ENCODE data around the gene MAP3K14. TPM values are rescaled to one million over a fixed set of nuclear protein-coding genes. Genes with fewer than 3 reads are reported as not detected.

Gene MAP3K14
- total RNA-seq, 1 donor from 2014 or later, result 19.1 TPM

DNA sequence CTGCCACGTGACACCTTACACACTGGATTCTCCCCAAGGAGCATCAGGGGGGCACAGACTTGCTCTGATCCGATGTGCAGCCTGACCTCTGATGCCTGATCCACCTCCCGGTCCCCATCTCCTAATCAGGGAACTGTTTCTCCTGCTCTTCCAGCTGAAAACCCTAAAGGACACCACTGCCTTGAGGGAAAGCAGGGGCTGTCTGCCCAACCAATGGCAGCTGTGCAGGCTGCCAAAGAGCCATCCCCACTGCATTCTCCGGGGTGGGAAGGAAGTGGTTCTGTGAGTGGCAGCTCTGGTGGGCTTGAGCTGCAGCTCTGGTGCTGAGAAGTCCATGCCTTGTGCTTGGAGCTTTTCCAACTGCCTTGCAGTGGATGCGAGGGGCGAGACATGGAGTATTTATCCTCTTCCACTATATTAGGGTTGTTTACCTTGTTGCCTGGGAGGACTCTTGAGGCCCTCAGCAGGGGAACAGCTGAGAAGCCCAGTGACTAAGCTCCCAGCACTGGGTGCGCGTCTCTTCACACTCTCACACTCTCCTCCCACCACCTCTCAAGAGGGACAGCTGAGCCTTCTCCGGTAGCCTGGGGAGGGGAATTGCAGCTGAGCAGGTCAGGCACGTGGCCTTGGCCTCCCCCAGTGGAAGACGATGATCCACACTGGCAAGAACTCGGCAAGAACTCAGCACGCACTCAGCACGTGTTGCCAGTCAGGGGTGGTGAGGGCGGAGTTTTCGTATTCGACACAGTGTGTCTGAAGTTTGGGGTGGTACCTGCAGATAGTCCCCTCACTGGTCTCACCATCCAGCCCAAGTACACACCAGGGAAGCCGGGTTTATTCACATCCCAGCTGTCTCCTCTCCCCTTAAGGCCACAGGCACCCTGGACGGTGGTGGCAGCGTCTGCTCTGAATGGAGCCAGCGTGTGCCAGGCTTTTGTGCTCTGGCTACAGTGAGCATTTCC, 33.9 kb downstream of the MAP3K14 start:
- no peak for DNase-seq (ENCODE audit: low spot score)

DNA sequence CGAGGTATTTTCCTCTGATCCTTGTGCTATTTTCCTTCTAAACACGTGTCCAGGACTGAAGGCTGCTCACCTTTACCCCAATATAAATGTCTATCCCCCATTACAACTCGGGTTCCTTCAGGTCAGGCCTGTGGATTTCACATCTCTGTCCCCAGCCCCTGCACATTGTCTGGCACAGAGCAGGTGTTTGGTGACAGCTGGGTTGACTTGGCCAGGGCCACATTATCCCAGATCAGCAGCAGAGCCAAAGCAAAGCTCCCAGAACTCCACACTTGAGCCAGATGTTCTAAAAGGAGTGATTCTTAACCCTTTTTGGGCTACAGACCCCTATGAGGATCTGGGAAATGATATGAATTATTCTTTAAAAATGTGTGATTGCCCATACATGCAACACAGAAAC, 36.9 kb downstream of the MAP3K14 start:
- no peak for DNase-seq (ENCODE audit: low spot score)

DNA sequence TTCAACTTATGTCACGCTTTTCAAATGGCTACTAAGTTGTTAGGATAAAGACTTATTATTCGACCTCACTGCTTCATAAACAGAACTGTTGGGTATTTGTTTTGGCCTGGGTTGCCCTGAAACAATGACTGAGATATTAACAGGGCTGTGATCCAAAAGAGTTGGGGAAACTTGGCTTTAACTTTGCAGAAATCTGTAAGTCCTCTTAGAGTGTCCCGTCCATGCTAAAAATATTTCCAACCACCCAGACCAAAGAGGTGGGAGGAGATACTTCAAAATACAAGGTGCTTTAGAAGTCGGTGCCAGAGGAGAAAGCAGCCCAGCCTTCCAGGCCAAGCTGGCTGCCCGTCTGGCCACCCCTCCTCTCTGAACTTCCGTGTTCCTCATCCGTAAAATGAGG, 38.8 kb downstream of the MAP3K14 start:
- DNase-seq (ENCODE audit: low spot score), result no peak

DNA sequence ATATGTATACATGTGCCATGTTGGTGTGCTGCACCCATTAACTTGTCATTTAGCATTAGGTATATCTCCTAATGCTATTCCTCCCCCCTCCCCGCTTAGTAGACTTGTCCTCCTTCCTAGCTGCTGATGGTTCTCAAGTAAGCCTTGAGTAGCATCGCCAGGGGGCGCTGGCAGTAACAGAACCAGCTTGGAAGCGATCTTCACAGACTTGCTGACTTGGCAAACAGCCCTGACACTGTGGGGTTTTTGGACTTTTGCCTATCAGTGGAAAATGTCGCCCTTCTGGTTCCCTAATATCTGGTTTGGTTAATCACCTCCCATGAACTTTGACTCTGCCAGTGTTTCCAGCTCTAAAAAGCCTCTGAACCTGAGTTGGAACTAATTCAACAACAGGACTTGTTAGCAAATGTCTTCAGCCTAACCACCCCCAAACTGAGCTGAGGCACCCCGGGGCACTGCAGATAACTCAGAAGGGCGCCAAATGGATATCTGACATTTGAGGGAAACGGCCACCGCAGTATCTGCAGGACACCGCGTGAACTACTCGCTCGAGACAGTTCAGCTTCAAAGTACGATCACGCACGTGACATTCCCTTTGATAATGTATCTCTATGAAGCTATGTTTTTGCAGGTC, 39.5 kb downstream of the MAP3K14 start:
- DNase-seq (ENCODE audit: low spot score), result peak; percentile 95

DNA sequence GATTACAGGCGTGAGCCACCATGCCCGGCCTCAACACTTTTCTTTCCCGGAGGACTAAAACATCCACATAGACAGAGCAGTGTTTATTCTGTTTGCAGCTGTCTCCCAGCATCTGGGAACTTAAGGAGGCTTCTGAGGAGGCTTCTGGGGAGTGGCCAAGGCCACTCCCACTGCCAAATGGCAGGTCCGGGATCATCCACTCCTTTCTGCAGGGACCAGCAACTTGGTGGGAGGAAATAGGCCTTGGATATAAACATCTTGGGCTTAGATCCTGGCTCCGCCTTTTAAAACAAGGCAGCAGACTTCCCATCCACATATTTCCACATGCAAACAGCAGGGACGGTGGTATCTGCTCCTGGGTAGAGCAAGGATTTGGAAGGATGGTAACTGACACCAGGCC, 40.8 kb downstream of the MAP3K14 start:
- no peak for DNase-seq (ENCODE audit: low spot score)

DNA sequence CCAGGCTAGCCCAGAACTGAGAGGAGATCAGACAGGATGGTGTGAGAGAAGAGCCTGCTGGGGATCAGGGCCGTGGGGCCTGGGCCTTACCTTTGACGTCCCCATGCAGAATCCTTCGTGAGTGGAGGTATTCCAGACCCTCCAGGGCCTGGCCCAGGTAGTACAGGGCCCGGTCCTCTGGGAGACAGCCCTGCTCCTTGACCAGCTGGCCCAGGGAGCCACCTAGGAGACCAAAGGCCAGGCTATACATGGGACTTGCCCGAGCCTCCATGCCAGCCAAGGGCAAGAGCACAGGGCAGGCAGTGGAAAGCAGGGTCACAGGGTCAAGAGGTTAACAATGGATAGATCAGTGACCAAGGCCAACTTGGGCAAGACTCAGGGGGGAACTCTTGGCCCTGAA, 42.8 kb downstream of the MAP3K14 start:
- DNase-seq (ENCODE audit: low spot score), result no peak

DNA sequence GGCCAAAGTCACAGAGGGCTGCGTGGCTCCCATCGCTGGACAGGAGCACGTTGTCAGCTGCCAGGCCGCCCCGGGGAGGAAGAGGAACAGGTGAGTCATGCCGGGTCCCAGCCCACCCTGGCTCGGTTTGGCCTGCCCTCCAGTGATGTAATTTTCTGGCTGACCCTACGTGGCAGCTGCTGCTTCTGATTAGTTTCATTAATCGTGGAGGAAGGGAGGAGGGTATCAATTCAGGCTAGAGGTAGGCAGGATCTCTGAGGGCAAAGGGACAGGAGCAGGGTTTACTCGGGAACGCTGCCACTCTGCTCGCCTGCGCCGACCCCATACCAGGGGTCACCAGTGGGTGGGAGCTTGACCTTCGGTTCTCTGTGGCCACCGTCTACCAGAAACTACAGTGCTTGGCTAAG, 43.3 kb downstream of the MAP3K14 start:
- DNase-seq (ENCODE audit: low spot score), result no peak

DNA sequence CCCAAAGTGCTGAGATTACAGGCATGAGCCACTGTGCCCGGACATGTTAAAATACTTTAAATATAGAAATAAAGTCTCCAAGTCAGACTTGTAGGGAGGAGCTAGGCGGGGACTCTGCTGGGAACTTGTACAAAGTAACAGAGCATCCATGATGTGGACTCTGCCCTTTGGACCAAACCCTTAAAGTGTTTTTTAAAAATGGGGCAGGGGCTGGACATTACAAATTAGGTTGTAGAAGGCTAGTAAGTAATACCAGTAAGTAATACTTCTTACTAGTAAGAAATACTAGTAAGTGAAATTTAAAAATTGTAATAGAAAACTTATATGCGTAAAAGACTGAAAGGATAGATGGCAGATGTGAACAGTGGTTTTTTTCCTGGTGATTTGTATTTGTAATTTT, 45.2 kb downstream of the MAP3K14 start:
- DNase-seq (ENCODE audit: low spot score), result no peak

DNA sequence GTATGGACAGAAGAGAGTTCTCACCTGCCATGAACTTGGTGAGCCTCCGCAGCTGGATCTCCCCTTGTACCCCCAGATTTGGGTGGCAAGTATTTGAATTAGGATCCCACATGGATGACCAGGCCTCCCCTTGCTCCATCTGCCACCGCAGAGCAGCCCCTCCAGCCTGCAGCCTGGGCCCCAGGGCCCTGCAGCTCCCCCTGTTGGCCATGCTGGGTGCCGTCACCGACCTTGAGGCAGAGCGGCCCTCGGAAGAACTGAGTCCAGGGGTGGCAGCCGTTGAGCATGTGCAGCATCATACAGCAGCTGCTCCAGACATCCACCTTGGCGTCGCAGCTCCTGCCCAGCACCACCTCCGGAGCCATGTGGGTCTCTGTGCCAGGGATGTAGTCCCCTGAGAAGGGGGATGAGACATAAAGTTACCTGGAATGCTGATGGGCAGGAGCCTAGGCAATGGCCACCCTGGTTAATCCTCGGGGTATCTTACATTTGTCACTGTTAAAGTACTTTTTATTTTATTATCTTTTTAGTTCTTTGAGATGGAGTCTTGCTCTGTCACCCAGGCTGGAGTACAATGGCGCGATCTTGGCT, 45.9 kb downstream of the MAP3K14 start:
- DNase-seq (ENCODE audit: low spot score), result no peak

DNA sequence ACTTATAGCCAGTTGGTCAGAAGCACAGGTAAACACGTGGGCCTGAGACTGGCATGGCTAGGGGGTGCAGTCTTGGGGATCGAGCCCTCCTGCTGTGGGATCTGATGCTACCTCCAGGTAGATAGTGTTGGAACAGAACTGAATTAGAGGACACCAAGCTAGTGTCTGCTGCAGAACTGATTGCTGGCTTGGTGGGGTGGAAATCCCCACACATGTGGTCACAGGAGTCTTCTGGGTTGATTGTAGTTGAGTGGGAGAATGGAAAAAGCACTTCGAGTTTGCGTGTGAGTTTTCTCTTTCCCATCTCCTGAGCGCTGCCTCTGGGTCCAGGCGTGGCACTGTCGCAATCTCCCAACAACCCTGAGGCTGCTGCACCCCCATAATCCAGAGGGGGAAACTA, 46.9 kb downstream of the MAP3K14 start:
- DNase-seq (ENCODE audit: low spot score), result no peak

DNA sequence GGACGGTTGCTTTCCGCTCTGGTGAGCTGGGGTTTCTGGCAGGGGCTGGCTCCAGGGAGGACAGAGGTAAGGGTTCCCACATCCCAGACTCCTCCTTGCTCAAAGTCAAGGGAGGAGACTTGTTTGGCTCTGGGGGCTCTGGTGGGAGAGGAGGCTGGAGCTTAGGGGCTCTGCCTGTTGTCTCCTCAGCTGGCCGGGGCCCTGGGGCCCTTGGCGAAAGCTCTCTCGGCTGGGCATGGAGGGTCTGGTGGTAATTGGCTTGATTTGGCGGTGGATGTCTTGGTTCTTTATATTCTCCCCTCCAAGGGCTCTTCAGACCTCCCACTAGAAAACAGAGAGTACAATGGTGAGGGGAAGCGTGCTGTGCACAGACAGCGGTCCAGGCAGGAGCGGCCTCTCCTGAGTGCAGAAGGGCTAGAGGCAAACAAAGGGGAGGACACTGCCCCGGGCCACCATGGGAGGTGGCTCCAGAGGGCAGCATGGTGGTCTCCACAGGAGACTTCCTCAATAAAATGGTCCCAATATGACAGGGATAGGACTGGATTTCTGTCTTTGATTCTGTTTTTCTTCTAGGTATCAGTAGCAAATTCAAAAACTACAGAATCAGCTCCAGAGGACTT, 49.3 kb downstream of the MAP3K14 start:
- no peak for DNase-seq (ENCODE audit: low spot score)

DNA sequence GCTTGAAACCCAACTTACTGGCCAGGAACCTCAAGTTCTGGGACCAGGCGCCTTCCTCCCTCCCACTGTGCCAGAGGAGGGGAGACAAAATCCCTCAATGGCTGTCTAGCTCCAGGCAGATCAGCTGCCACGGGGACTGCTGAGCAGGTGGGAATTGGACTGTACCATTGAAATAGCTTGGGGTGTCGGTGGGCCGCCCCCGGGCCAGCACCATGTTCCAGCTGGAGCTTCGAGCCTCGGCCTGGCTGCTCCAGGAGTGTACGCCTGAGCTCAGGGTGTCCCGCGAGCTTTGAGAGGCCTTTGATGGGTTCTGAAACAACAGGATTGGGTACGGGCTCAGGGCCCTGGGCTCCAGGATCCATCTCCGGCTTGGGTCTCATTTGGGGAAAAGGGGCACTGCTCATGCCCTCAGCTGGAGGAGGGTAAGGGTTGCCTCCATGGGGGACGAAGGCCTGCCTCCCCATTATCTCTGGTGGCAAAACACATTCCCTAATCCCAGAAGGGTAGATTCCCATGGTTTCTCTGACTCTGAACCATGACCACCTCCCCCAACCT, 50.4 kb downstream of the MAP3K14 start:
- DNase-seq (ENCODE audit: low spot score), result no peak

DNA sequence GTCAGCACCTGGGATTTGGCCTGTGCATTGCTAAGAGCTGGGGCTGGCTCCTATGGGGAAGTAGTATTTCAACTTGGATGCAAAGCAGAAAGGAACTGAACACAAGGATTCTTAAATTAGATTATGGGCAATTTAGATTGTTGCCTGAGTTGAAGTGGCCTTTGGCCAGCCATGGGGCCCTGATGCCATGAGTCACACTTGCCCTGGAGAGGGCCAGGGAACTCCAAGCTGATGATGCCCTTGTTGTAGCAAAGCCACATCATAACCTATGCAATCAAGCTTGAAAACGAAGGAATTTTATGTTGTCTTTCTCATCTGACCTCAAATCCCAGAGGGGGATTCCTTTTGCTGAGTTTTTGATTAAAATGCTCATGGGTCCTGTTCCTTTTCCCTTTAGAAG, 51.0 kb downstream of the MAP3K14 start:
- no peak for DNase-seq (ENCODE audit: low spot score)

DNA sequence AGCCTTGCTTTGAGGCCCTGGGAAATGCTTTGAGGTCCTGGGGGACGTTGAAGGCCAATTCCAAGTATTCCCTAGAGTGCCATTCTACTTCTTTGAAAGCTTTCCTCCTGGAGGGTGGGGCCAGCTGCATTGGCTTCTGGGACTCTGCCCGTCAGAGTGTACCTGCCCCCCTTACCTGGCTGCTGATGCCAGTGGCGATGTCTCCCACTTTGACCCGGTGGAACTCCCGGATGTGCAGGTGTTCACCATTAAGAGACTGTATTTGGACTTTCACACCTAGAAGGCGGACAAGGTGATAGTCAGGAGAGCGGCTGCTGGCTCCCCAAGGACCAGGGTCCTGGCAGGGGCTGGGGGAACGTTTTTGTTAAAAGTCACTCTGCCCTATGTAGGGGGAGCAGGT, 51.8 kb downstream of the MAP3K14 start:
- DNase-seq (ENCODE audit: low spot score), result no peak

DNA sequence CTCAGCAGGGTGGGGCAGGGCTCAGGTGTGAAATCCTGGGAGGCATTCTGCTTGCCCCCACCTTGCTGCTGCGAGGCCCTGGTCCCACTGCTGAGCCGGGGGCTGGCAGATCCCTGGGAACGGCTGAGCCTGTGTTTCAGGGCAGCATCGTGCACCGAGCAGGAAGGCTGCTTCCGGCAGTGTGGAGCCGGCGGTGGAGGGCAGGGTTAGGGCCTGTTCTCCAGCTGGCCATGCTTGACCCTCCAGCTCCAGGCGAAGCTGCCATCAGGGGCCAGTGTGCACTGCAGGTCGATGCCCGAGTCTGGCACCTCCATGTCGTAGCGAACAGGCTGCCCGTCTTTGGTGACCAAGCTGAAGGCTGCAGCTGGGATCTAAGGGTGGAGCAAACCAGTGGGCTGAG, 52.4 kb downstream of the MAP3K14 start:
- no peak for DNase-seq (ENCODE audit: low spot score)

DNA sequence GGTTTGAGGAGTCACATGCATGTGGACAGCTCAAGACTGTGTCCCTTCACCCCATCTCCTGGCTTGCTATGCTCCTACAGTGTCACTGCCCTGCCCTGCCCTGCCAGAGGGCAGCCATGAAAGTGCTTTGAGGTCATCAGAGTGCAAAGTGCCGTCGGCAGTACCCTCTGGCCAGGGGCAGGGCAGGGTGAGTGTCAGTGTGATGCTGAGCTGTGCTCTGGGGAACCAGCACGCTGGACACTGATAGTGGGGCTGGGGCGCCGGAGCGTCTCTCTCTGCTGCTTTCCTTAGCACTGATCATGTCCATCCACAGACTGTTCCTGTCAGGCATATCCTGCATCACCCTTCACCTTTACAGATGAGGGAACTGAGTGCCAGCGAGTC, 53.4 kb downstream of the MAP3K14 start:
- no peak for DNase-seq (ENCODE audit: low spot score)

DNA sequence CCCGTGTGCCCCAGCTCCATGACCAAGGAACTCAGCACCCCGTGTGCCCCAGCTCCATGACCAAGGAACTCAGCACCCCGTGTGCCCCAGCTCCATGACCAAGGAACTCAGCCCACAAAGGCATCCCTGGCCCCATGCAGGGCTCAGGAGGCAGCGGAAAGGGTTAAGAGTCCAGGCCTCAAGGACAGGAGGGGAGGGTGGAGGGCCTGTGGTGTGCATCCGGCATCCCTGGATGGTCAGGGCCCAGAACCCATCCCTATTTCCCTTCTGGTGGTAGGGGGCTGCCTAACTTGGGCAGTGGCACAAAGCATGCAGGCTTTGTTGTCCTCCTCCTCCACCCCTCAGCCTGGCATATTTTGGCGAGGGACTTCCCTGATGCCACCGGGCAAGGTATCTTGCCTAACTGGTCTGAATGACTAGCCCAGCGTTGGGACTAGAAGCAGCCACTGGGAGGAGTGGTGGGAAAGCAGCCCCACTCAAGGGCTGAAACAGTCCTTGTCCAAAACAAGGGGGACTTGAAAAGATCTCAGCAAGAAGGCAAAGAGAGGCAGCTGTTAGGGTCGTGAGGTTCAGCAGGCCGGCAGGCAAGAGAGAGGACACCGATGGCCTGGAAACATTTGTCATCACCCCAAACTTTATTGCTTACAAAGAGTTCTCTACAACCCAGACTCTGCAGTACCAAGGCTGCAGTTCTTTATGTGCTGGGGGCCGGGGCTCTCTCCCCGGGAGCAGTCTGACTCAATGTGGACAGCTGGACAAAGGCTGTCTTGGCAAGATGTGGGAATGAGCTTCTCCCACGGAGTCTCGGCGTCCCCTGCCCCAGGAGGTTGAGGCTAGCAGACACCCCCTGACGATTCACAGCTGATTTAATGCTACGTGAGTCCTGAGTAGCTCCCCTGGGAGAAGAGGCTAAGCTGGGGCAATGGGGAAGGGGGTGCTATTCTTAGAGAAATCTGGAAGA, 54.0 kb downstream of the MAP3K14 start:
- DNase-seq (ENCODE audit: low spot score), result no peak

DNA sequence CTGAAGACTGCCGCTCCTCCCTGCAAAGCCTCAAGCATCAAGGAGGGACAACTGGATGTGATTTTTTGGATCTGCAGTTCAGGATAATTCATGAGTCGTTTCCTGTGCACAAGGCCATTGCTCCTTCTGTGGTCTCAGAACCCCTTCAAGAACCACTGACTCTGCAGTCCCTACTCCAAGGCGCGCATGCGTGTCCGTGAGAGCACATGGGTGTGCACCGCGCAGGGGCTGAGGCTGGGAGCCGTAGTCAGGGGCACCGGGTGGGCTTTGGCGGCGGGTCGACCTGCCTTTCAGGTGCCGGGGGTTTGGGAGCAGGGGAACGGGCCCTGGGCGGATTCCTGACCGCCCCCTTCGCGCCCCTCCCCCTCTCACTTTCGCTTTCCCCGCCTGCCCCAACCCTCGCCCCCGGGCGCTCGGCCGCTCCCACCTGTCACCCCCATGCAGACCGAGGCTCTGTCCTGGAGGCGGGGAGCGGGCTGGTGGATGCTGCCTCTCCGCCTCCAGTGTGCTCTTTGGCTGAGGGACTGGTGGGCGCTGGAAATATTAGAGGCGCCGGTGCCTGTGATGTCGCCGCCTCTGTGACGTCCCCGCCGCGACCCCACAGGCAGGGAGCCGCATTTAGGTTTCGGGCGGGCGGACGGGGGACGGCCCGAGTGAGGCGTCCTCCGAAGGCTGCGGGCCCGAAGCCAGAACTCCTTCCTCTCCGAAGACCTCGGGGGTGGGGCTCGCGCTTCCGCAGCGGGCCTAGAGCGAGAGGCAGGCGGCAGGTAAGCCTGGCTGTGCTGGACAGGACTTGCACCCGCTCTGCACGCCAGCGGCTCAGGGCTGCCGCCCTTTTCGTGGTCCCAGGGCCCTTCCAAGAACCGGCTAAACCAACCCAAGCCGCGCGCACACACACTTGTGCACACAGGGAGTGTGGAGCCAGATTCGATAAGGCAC, 55.0 kb downstream of the MAP3K14 start, which contains the start of gene SPATA32:
TSS of gene SPATA32 (minus strand) at position 518 of the 939 bp plus-strand sequence. CDS start at position 440, 78 bp downstream.
- DNase-seq (ENCODE audit: low spot score), result no peak

DNA sequence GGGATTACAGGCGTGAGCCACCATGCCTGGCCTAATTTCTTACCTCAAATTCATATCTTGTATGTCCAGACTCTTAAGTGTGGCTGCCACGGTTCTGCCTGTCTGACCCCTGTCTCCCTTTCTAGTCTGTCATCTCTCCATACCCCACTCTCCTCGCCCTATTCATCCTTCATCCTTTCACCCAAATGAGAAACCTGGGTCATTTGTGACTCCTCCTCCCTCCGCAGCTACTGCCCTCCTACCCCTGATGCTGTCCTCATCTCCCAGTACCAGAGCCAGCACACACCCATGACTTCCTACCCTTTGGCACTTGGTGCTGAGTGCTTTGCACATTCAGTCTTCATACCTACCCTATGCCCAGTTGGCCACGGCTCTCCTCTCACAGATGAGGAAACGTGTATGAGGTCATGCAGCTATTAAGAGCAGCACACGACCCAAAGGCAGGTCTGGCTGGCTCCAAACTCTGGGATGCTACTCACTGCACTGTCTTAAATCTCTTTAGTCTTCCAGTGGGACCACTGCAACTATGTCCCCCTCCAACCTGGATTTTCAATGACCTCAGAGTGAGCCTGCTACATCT, 56.5 kb downstream of the MAP3K14 start:
- no peak for DNase-seq (ENCODE audit: low spot score)

All from mucosa of gallbladder (tissue), 1 donor.